Measurements from ENCODE around the gene TCTN1.

Gene TCTN1

DNA sequence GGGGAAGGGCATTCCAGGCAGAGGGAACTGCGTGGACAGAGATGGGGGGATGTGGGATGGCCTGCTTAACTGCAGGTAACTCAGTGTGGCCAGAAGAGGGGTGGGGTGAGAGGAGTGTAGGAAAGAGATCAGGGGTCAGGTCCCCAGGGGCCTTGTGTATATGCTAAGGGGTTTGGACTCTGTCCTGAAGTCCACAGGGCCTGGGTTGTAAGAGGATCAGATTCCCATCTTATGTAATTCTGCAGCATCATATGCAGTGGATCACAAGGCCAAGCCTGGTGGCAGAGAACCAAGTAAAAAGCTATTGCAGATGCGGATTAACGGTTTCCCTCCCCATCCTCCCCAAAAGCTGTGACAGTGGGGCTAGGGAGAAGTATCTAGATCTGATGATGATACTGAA lies 8.7 kb downstream of the TCTN1 start:
- H3K79me2 ChIP-seq (ENCODE audit: insufficient read depth, low read length) = no peaks in the 10 kb centered on the region
- no peak overlapping the region for H3K9ac ChIP-seq (ENCODE audit: low read length)
- H3F3A ChIP-seq (ENCODE audit: insufficient read depth) = peaks cover 51% of the 10 kb centered on the region
- no peaks in the 10 kb centered on the region for H3K27me3 ChIP-seq (ENCODE audit: low read length)
- no peaks in the 10 kb centered on the region for H3K36me3 ChIP-seq (ENCODE audit: low read length)
- H3K4me3 ChIP-seq (ENCODE audit: insufficient read depth, low read length, poor library complexity, severe bottlenecking) = no peak overlapping the region
- H4K20me1 ChIP-seq (ENCODE audit: low read depth, low read length) = no peaks in the 10 kb centered on the region
- no peak for TF ChIP-seq EZH2phosphoT487 (conservative IDR thresholded peaks at IDR 0.05; ENCODE audit: low read length)
- TF ChIP-seq, protein P1, sequence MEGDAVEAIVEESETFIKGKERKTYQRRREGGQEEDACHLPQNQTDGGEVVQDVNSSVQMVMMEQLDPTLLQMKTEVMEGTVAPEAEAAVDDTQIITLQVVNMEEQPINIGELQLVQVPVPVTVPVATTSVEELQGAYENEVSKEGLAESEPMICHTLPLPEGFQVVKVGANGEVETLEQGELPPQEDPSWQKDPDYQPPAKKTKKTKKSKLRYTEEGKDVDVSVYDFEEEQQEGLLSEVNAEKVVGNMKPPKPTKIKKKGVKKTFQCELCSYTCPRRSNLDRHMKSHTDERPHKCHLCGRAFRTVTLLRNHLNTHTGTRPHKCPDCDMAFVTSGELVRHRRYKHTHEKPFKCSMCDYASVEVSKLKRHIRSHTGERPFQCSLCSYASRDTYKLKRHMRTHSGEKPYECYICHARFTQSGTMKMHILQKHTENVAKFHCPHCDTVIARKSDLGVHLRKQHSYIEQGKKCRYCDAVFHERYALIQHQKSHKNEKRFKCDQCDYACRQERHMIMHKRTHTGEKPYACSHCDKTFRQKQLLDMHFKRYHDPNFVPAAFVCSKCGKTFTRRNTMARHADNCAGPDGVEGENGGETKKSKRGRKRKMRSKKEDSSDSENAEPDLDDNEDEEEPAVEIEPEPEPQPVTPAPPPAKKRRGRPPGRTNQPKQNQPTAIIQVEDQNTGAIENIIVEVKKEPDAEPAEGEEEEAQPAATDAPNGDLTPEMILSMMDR (IDR thresholded peaks at IDR 0.05; ENCODE audit: insufficient read depth, low read length, poor library complexity, severe bottlenecking) = no peak
- no peak overlapping the region for H3K27ac ChIP-seq (ENCODE audit: low read depth, low read length)
- H3K9me2 ChIP-seq (replicated peaks; ENCODE audit: insufficient read depth, low read length) = no peaks in the 10 kb centered on the region
- H3K4me2 ChIP-seq (ENCODE audit: low read depth, low read length, poor library complexity, severe bottlenecking) = no peak overlapping the region
- no peaks in the 10 kb centered on the region for H3K9me3 ChIP-seq (ENCODE audit: insufficient read depth, low read length)
- no peak overlapping the region for H2AFZ ChIP-seq (ENCODE audit: low read depth, low read length, severe bottlenecking)

DNA sequence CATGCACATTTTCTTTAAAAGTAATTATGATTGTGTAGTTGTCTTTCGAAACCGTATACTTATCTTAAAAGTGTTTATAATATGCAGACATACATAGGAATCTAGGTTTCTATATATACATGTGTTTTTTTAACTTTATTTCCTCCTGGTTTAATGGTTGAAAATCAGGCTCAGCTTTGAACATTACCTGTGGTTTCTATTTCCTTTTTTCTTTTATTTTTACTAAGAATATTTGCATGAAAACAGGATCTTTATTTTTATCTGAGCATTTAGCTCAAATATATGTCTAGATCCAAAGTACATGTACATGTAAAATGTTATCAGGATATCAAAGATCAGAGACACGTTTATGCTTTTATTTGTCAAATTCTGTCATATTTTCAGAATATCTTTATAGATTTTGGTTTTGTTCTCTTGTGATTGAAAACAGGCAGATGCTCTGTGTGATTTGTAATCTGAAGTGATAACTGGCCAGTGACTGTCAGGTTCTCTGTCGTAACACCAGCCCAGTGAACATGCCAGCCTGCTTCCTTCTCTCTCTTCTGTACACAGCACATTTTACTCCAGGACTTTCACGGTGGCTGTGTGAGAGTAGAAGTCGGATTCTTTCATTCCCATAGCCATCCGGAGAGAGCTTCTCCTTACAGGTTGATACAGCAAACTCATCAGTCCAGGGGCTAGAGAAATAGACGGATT lies 13.7 kb downstream of the TCTN1 start:
- Histone ChIP-seq H3K4me3 (ENCODE audit: insufficient read depth, low read length, poor library complexity, severe bottlenecking) (peak overlapping the region; percentile 50), H3F3A (ENCODE audit: insufficient read depth) (peaks cover 61% of the 10 kb centered on the region), H3K27me3 (ENCODE audit: low read length) (no peaks in the 10 kb centered on the region), H3K79me2 (ENCODE audit: insufficient read depth, low read length) (no peaks in the 10 kb centered on the region), H3K9me3 (ENCODE audit: insufficient read depth, low read length) (no peaks in the 10 kb centered on the region), H3K36me3 (ENCODE audit: low read length) (no peaks in the 10 kb centered on the region), H3K9ac (ENCODE audit: low read length) (peak overlapping the region; percentile 62), H2AFZ (ENCODE audit: low read depth, low read length, severe bottlenecking) (peak overlapping the region; percentile 58), H3K27ac (ENCODE audit: low read depth, low read length) (peak overlapping the region; percentile 90), H4K20me1 (ENCODE audit: low read depth, low read length) (no peaks in the 10 kb centered on the region), H3K9me2 (replicated peaks; ENCODE audit: insufficient read depth, low read length) (no peaks in the 10 kb centered on the region), H3K4me2 (ENCODE audit: low read depth, low read length, poor library complexity, severe bottlenecking) (peak overlapping the region; percentile 86)
- TF ChIP-seq, protein P1 (IDR thresholded peaks at IDR 0.05; ENCODE audit: insufficient read depth, low read length, poor library complexity, severe bottlenecking) = no peak
- TF ChIP-seq EZH2phosphoT487 (conservative IDR thresholded peaks at IDR 0.05; ENCODE audit: low read length) = no peak

DNA sequence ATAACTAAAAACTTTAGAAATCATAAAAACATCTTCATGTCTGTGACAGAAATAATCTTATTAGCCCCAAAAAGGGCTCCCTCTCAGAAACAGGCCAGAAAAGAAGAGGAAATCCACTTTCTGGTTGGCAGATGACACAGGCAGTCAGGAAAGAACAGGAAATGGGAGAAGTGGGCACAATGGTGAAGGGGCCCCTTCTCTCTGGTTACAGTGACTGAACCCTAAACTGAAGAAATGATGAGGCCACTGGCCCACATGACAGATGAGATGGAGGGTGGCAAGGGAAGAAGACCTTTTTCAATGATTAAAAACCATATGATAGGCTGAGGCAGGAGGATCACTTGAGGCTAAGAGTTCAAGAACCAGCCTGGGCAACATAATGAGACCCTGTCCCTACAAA lies 21.1 kb downstream of the TCTN1 start:
- H3K36me3 ChIP-seq (ENCODE audit: low read length) = no peaks in the 10 kb centered on the region
- no peaks in the 10 kb centered on the region for H3K9me3 ChIP-seq (ENCODE audit: insufficient read depth, low read length)
- peak overlapping the region; percentile 55 for H3K4me2 ChIP-seq (ENCODE audit: low read depth, low read length, poor library complexity, severe bottlenecking)
- peak overlapping the region; percentile 23 for H3K4me3 ChIP-seq (ENCODE audit: insufficient read depth, low read length, poor library complexity, severe bottlenecking)
- H3K27me3 ChIP-seq (ENCODE audit: low read length) = no peaks in the 10 kb centered on the region
- H3K9ac ChIP-seq (ENCODE audit: low read length) = peak overlapping the region; percentile 32; the same call in 1 of the 2 replicates
- TF ChIP-seq EZH2phosphoT487 (conservative IDR thresholded peaks at IDR 0.05; ENCODE audit: low read length) = no peak
- TF ChIP-seq, protein P1 (IDR thresholded peaks at IDR 0.05; ENCODE audit: insufficient read depth, low read length, poor library complexity, severe bottlenecking) = no peak
- no peaks in the 10 kb centered on the region for H3K79me2 ChIP-seq (ENCODE audit: insufficient read depth, low read length)
- peaks cover 32% of the 10 kb centered on the region; the same call in 1 of the 2 replicates for H3F3A ChIP-seq (ENCODE audit: insufficient read depth)
- H3K9me2 ChIP-seq (replicated peaks; ENCODE audit: insufficient read depth, low read length) = no peaks in the 10 kb centered on the region
- H3K27ac ChIP-seq (ENCODE audit: low read depth, low read length) = peak overlapping the region; percentile 73
- H2AFZ ChIP-seq (ENCODE audit: low read depth, low read length, severe bottlenecking) = no peak overlapping the region
- no peaks in the 10 kb centered on the region for H4K20me1 ChIP-seq (ENCODE audit: low read depth, low read length)
